Stomach smooth muscle (tissue), 2 donors: ENCODE results near the gene TBRG4.

Experiments
- H3K27ac ChIP-seq: one replicate; pipeline ENCODE4 v1.7.0; 2013; ENCODE audit warnings: mild to moderate bottlenecking, low read length, inconsistent platforms
- H3K27me3 ChIP-seq, 2 donors: one replicate each; pipeline ENCODE4 v1.7.0; 2013; ENCODE audit warnings: low read length in 2 of 2; ENCODE audit not compliant: insufficient read depth in 2 of 2, control insufficient read depth in 1 of 2
- H3K36me3 ChIP-seq, 2 donors: one replicate each; pipeline ENCODE4 v1.7.0; 2013; ENCODE audit warnings: low read length in 2 of 2; ENCODE audit not compliant: control insufficient read depth in 2 of 2, insufficient read depth in 2 of 2
- H3K4me1 ChIP-seq: one replicate; pipeline ENCODE4 v1.7.0; 2013; ENCODE audit warnings: low read length; ENCODE audit not compliant: control insufficient read depth, insufficient read depth
- H3K4me3 ChIP-seq, 2 donors: one replicate each; pipeline ENCODE4 v1.7.0; 2013; ENCODE audit warnings: low read length in 2 of 2
- H3K9ac ChIP-seq, 2 donors: one replicate each; pipeline ENCODE4 v1.7.0; 2013; ENCODE audit warnings: low read length in 2 of 2, mild to moderate bottlenecking in 1 of 2
- H3K9me3 ChIP-seq, 2 donors: one replicate each; pipeline ENCODE4 v1.7.0; 2013; ENCODE audit warnings: low read length in 2 of 2; ENCODE audit not compliant: control insufficient read depth in 2 of 2
- donor health status: healthy.
- donor health status: Pancreatic carcinoma.

Gene TBRG4

DNA sequence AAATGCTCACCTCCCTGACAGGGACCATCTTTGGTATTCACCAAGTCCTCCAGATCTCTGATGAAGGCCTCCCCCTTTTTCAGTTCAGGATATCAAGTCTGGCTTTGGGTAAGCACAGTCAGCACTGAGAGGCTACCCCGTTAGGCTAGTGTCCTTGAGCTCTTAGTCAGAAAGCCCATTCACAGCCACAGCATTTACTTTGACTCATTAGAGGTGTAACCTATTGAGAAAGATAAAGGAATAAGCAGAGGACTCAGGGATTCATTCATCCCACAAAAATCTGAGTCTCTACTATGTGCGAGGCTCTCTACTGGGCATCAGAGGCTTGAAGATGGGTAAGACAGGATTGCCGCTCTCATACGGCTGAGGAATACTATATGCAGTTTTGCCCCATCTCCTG is 32.1 kb upstream of the TBRG4 start:
- Histone ChIP-seq H3K9me3 (no peaks in the 10 kb centered on the region), H3K4me1 (no peaks in the 10 kb centered on the region), H3K36me3 (no peaks in the 10 kb centered on the region)

DNA sequence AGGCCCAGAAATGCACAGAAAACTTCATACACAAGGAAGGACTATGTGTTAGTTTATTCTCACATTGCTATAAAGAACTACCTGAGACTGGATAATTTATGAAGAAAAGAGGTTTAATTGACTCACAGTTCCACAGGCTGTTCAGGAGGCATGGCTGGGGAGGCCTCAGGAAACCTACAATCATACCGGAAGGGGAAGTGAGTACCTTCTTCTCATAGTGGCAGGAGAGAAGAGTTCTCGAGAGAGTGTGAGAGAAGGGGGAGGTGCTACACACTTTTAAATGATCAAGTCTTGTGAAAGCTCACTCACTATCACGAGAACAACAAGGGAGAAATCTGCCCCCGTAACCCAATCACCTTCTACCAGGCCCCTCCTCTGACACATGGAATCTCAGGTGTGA is 29.3 kb upstream of the TBRG4 start:
- H3K9me3 ChIP-seq: no peaks in the 10 kb centered on the region
- no peak overlapping the region for H3K4me3 ChIP-seq
- peaks cover 6 to 8% of the 10 kb centered on the region in 2 donors for H3K27me3 ChIP-seq
- no peak overlapping the region for H3K27ac ChIP-seq
- H3K4me1 ChIP-seq: no peaks in the 10 kb centered on the region
- H3K9ac ChIP-seq: no peak overlapping the region
- no peaks in the 10 kb centered on the region for H3K36me3 ChIP-seq

More for the DNA sequence above, 32.1 kb upstream of the TBRG4 start:
- Histone ChIP-seq H3K27me3 (peaks cover 16% of the 10 kb centered on the region in 2 donors), H3K27ac (no peak overlapping the region), H3K9ac (no peak overlapping the region), H3K4me3 (no peak overlapping the region)

DNA sequence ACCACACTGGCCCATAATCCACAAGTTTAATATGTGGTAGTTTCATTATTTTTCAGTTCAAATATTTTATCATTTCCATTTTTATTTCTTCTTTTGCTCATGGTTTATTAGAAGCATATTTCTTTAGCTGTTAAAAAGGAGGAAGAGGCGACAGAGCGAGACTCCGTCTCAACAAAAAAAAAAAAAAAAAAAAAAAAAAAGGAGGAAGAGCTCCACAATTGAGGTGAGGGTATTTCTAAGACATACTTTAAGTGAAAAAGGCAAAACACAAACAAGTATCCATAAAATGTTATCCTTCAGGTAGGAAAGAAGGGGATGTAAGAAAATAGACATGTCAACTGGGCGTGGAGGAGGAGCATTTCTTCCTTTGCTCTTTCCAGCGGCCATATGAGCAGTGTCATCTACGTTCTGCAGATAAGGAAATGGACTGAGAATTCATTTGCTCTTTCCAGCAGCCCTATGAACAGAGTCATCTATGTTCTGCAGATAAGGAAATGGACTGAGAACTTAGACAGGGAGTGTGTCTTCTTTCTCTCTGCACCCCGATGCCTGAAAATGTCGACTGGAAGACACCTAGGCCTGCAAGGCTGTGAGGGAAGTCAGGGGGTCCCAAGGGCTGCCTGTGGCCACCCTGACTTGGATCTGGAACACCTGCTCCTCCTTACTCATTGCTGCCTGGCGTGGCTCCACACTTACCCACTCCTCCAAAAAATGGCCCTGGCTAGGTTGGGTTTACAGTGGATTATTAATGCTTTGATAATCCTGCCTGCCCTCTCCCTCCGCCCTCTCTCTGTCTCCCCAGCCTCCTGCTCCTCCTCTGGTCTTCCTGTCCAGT is 27.2 kb upstream of the TBRG4 start:
- H3K9me3 ChIP-seq: no peaks in the 10 kb centered on the region
- H3K27ac ChIP-seq: no peak overlapping the region
- peaks cover 2% of the 10 kb centered on the region in 2 donors for H3K27me3 ChIP-seq
- H3K9ac ChIP-seq: no peak overlapping the region
- H3K4me1 ChIP-seq: no peaks in the 10 kb centered on the region
- no peaks in the 10 kb centered on the region for H3K36me3 ChIP-seq
- no peak overlapping the region for H3K4me3 ChIP-seq

DNA sequence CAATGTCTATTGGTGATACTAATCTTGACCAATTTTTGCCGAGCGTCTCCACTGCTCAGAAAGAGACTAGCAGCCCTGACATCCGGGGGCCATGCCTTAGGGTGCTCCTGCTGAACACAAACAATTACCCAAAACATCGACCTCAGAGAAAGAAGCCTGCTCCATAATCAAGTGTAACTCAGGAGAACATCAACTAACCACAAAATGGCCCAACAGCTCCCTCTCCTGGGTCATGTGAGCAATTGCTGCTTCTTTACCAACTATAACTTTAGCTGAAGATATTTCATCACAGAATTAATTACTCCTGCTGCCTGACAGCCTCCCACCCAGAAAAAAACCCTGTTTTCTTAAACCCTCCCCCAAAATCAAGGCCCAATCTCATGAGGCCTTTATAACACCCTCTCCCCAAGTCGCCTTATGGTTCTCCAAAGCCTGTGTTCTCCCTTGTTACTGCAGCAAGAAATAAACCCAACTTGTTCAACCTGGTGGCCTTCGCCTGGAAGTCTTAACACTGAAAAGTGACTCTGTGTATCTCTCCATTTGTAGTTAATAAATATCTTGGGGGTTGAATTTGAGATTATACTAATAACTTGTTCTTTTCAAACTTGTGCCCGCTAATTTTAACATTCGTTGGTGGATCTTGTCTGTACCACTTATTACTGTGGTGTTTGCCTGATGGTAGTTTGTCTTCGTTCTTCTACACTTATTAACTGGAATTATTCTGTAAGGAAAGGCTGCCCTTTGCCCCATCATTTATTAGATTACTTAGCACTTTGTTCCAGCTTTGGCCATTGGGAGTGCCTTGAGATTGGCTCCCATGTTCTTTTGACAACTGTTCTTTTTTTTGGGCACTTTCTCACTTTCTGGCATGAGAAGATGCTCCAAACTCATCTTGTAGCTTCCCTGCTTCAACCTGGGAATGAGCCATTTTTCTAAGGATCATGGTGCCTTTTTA is 24.9 kb upstream of the TBRG4 start:
- H3K27me3 ChIP-seq: peaks cover 2 to 4% of the 10 kb centered on the region in 2 donors
- H3K9me3 ChIP-seq: no peaks in the 10 kb centered on the region
- no peak overlapping the region for H3K9ac ChIP-seq
- H3K36me3 ChIP-seq: no peaks in the 10 kb centered on the region
- H3K4me3 ChIP-seq: no peak overlapping the region
- H3K27ac ChIP-seq: no peak overlapping the region
- no peaks in the 10 kb centered on the region for H3K4me1 ChIP-seq

DNA sequence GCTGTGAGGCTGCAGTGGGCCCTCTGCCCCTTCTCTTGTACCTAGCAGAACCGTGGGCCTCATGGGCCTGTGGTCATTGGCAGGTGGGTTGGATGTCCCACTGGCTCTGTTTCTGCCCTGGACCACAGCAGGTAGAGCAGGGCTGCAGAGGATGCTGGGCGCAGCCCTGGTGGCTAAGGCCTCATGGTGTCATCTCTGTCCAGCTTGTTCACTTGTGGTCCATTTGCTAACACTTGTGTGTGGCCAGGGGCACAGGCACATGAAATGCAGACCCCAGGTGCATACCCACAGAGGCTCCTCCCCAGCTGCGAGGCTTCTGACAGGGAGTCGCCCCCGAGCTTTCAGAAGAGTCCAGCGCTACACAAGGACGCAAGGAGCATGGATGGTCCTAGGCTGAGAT is 22.4 kb upstream of the TBRG4 start:
- no peaks in the 10 kb centered on the region for H3K9me3 ChIP-seq
- H3K4me1 ChIP-seq: no peaks in the 10 kb centered on the region
- H3K4me3 ChIP-seq: no peak overlapping the region
- H3K36me3 ChIP-seq: no peaks in the 10 kb centered on the region
- H3K9ac ChIP-seq: no peak overlapping the region
- no peak overlapping the region for H3K27ac ChIP-seq
- H3K27me3 ChIP-seq: peaks cover under 1 to 4% of the 10 kb centered on the region in 2 donors

DNA sequence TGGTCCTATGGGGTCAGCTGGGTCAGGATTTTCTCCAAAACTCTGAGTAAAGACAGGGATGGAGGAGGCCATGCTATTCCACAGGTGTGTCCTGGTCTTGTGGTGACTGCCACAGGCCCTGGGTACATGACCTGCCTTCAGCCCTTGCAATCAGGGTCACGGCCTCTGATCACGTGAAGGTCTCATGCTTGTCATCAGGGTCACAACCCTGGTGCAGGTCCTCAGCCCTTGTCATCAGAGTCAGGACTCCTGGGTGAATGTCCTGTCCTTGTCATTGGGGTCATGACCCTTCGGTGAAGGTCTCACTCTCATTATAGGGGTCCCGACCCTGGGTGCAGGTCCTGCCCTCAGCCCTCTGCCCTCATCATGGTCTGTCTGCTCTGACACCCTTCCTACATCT is 21.9 kb upstream of the TBRG4 start:
- Histone ChIP-seq H3K27me3 (peaks cover 0 to 4% of the 10 kb centered on the region in 2 donors), H3K4me3 (no peak overlapping the region), H3K9me3 (no peaks in the 10 kb centered on the region), H3K27ac (no peak overlapping the region), H3K9ac (no peak overlapping the region), H3K4me1 (no peaks in the 10 kb centered on the region), H3K36me3 (no peaks in the 10 kb centered on the region)

DNA sequence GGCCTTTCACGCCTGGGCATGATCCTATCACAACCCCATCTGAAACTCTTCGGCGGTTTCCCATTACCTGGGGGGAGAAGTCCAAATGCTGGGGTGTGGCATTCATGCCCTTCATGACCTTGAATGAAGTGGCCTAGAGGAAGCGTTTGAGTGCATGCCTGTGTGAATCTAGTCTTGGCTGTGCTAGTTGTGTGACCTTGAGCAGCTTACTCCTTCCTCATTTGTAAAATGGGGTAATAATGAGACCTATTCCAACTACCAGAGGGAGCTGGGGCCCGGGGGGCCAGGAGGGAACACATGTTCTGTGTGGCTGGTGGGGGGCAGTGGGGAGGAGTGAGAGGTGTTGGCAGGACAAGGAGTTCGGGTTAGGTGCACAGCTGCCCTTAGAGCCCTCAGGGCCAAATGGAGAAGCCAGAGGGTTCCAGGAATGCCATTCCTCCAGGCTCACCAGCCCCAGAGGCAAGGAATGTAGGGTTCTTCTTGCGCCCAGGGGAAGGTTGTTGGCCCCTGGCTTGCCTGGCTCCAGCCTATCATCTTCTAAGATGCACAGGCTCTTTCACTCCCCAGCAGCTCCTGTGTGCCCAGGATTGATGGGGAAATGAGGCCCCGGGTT is 21.3 kb upstream of the TBRG4 start:
- no peaks in the 10 kb centered on the region for H3K9me3 ChIP-seq
- no peak overlapping the region for H3K9ac ChIP-seq
- H3K4me3 ChIP-seq: no peak overlapping the region

DNA sequence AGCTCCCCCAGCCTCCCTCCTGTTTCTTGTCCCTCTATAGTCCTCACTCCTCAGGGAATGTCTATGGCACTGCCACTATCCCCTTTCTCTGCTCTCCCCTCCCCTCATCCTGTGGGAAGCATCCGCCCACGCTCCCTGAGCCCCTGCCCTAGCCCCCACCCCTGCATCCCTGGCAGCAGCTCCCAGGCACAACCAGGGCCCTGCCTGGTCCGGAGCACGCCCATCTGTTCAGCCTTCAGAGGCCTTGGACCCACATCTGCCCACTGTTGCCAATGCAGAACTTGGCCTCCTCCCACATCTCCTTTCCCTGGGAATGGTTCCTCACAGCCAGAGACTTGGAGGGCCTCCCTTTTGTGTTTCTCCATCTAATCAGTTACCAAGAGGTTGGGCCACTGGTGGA is 20.4 kb upstream of the TBRG4 start:
- H3K27me3 ChIP-seq: peaks cover 0 to 4% of the 10 kb centered on the region in 2 donors
- H3K4me1 ChIP-seq: no peaks in the 10 kb centered on the region
- H3K9me3 ChIP-seq: no peaks in the 10 kb centered on the region
- no peak overlapping the region for H3K4me3 ChIP-seq
- H3K9ac ChIP-seq: no peak overlapping the region
- H3K27ac ChIP-seq: no peak overlapping the region
- H3K36me3 ChIP-seq: no peaks in the 10 kb centered on the region

More for the DNA sequence above, 21.3 kb upstream of the TBRG4 start:
- Histone ChIP-seq H3K27ac (no peak overlapping the region), H3K27me3 (peaks cover 0 to 4% of the 10 kb centered on the region in 2 donors), H3K36me3 (no peaks in the 10 kb centered on the region), H3K4me1 (no peaks in the 10 kb centered on the region)

DNA sequence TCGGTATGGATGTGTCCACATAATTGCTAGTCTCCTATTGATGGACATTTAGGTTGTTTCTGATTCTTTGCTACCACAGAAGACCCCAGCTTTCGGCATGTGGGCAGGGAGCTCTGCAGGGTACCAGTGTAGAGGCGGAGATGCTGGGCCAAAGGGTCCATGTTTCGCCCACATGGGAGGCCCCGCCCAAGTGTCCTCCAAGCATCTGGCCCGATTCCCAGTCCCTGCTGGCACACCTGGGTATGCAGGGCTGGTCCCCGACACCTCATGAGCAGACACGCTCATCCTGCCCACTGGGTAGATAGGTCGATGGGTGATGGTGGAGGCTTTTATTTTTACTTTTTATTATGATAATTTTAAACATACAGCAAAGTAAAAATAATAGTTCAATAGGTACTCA is 19.4 kb upstream of the TBRG4 start:
- H3K9me3 ChIP-seq: no peaks in the 10 kb centered on the region

DNA sequence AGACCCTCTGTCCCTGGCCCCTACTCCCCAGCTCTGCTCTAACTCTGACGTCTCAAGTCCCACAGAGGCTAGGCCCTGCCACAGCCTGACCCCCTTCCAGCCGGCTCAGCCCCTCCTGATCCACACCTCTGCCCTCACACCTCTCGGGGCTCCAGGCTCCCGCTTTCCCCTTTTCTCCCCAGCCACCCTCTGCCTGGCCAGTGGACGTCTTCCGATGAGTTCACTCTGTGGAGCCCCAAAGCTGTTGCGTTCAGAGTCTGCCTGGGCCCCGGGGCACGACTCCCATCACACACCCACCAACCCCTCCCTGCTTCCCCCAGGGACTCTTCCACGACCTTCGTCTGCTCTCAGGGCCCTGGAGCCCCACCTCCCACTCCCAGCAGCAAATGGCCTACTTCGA is 18.4 kb upstream of the TBRG4 start:
- Histone ChIP-seq H3K9me3 (no peaks in the 10 kb centered on the region), H3K27ac (no peak overlapping the region), H3K4me1 (no peaks in the 10 kb centered on the region), H3K27me3 (peaks cover 0 to 4% of the 10 kb centered on the region in 2 donors), H3K9ac (no peak overlapping the region), H3K36me3 (no peaks in the 10 kb centered on the region), H3K4me3 (no peak overlapping the region)

More for the DNA sequence above, 19.4 kb upstream of the TBRG4 start:
- Histone ChIP-seq H3K36me3 (no peaks in the 10 kb centered on the region), H3K27me3 (peaks cover 0 to 4% of the 10 kb centered on the region in 2 donors), H3K9ac (no peak overlapping the region), H3K27ac (no peak overlapping the region), H3K4me1 (no peaks in the 10 kb centered on the region), H3K4me3 (no peak overlapping the region)
